CD4-positive, CD25-positive, alpha-beta regulatory T cell (primary cell): ENCODE results near the gene GET4. TPM values are rescaled to one million over a fixed set of nuclear protein-coding genes. Genes with fewer than 3 reads are reported as not detected.
"Not testable (repeated sequence)": the region's sequence is repeated elsewhere in the genome, so short reads cannot be mapped to it uniquely, and the experiment has no call there.

Experiments used
- ATAC-seq, 2 donors: fragments of 150-1000 bp; cut with Tn5 transposase; one replicate each; pipeline ENCODE4 v1.10.0; 2021; ENCODE audit warnings: low read depth in 2 of 2, moderate number of reproducible peaks in 2 of 2, moderate library complexity in 1 of 2
- DNase-seq, 3 donors: peaks; one replicate each; pipeline versions ENCODE4 v3.0.0 to v3.0.0-alpha.2; 2012 to 2022; ENCODE audit warnings: mixed read lengths in 1 of 3
- H3K27ac ChIP-seq: one replicate; pipeline ENCODE4 v1.7.0; 2013; ENCODE audit warnings: mild to moderate bottlenecking, low read length; ENCODE audit not compliant: insufficient read depth, poor library complexity, severe bottlenecking
- H3K27me3 ChIP-seq: one replicate; pipeline ENCODE4 v1.7.0; 2013; ENCODE audit warnings: low read length; ENCODE audit not compliant: control insufficient read depth, insufficient read depth
- H3K36me3 ChIP-seq: one replicate; pipeline ENCODE4 v1.7.0; 2013; ENCODE audit warnings: mild to moderate bottlenecking, low read length, moderate library complexity; ENCODE audit not compliant: control insufficient read depth, insufficient read depth
- H3K4me1 ChIP-seq: 2 replicates; pipeline ENCODE4 v1.7.0; 2013; ENCODE audit warnings: mild to moderate bottlenecking, low read length; ENCODE audit not compliant: insufficient read depth, control insufficient read depth, poor library complexity, severe bottlenecking
- H3K4me3 ChIP-seq: one replicate; pipeline ENCODE4 v1.7.0; 2013; ENCODE audit warnings: low read depth, mild to moderate bottlenecking, low read length, moderate library complexity
- H3K9me3 ChIP-seq, 2 experiments: 1 replicate in 1 of 2; 2 replicates in 1 of 2; pipeline ENCODE4 v1.7.0; 2013; ENCODE audit warnings: low read length in 2 of 2, mild to moderate bottlenecking in 1 of 2, moderate library complexity in 1 of 2; ENCODE audit not compliant: control insufficient read depth in 2 of 2
- H3K27ac Mint-ChIP-seq, 3 donors: one replicate each; pipeline ENCODE4 v1.8.0; 2020 to 2022; ENCODE audit warnings: mild to moderate bottlenecking in 3 of 3, mixed read lengths in 3 of 3, moderate library complexity in 2 of 3
- H3K27me3 Mint-ChIP-seq: one replicate; pipeline ENCODE4 v1.8.0; 2022; ENCODE audit warnings: mild to moderate bottlenecking, mixed read lengths
- H3K36me3 Mint-ChIP-seq: one replicate; pipeline ENCODE4 v1.8.0; 2020; ENCODE audit warnings: mixed read lengths
- H3K4me1 Mint-ChIP-seq, 4 donors: one replicate each; pipeline ENCODE4 v1.8.0; 2020 to 2022; ENCODE audit warnings: mixed read lengths in 4 of 4, mild to moderate bottlenecking in 1 of 4
- H3K4me3 Mint-ChIP-seq, 4 donors: one replicate each; pipeline ENCODE4 v1.8.0; 2020 to 2022; ENCODE audit warnings: mild to moderate bottlenecking in 4 of 4, mixed read lengths in 4 of 4, moderate library complexity in 3 of 4
- H3K9me3 Mint-ChIP-seq, 7 donors: one replicate each; pipeline ENCODE4 v1.8.0; 2020 to 2022; ENCODE audit warnings: mixed read lengths in 7 of 7, mild to moderate bottlenecking in 3 of 7, moderate library complexity in 2 of 7
- polyA plus RNA-seq, 4 donors: library from polyadenylated mRNA; unstranded; fragments of 300-500 nt; fragmentation: Illumina TruSeq; gene quantifications; one replicate each; pipeline ENCODE4 v1.2.3, GENCODE V29; 2021
- total RNA-seq: library from RNA; stranded (reverse); gene quantifications from one replicate; pipeline ENCODE4 v1.2.3, GENCODE V29; 2022

GET4 gene
- total and polyA plus RNA-seq, 5 donors from 2014 or later = 23.9 to 67.8 (median 28.9) TPM

DNA sequence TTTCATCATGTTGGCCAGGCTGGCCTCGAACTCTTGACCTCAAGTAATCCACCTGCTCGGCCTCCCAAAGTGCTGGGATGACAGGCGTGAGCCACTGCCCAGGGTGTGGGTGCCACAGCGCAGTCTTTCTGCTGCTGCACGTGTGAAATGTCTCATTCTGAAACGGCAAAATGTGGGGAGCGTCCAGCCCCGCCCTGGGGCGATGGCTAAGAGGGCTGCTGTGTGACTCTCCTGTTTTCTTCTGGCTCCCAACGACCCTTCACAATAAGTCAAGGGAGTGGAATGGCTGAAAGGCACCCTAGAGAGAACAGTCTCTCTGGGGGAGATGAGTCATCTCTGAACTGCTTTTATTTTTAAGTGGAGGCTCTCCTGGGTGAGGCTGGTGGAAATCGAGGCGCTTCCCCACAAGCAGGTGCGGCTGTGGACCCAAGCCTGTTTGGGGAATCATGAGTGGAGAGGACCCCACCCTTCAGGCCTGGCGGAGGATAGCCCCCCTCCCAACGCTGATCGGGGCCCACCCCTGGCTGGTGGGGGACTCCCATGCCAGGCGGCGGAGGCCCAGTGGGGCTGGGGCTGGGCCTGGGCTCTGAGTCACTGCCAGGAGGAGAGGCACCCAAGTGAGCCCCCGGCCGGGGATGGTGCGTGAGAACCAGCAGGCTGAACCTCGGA, 60.2 kb downstream of the GET4 start:
- Mint-ChIP-seq H3K36me3 (no peaks in the 10 kb centered on the region), H3K4me1 (peaks cover 4 to 7% (median 6%) of the 10 kb centered on the region in 4 donors), H3K27ac (peak overlapping the region in 2 of 3 donors; percentile 26 to 55), H3K4me3 (peak overlapping the region in 1 of 4 donors; percentile 43), H3K9me3 (peaks cover 0 to 6% (median 1%) of the 10 kb centered on the region in 7 donors), H3K27me3 (peaks cover 7% of the 10 kb centered on the region)
- no peaks in the 10 kb centered on the region for H3K36me3 ChIP-seq
- peaks cover 0 to 2% of the 10 kb centered on the region in 2 experiments for H3K9me3 ChIP-seq
- no peak overlapping the region for H3K4me3 ChIP-seq
- peak in 1 of 3 donors; percentile 73 for DNase-seq
- peaks cover 8% of the 10 kb centered on the region for H3K4me1 ChIP-seq
- H3K27me3 ChIP-seq = peaks cover 2% of the 10 kb centered on the region
- peak; percentile 27 to 41 for ATAC-seq
- no peak overlapping the region for H3K27ac ChIP-seq

DNA sequence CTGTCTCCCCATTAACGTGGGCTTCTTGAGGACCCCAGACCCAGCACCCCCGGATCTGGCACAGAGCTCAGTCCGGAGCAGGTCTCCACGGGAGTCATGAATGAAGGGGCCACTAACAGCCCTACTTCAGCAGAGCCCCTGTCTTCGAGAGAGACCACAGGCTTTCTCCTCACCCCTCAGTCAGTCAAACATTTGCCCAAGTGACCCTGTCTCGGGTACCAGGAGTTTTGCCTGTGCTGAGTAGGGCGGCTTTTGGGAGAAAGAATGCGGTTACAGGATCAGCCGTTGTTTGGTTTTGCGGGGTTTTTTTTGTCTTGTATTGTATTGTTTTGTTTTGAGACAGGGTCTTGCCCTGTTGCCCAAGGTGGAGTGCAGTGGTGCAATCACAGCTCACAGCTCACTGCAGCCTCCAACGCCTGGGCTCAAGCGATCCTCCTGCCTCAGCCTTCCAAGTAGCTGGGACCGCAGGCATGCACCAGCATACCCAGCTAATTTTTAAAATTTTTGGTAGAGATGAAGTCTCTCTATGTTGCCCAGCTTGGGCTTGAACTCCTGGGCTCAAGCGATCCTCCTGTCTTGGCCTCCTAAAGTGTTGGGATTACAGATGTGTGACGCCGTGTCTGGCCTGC, 61.6 kb downstream of the GET4 start:
- H3K4me1 ChIP-seq = peaks cover 8% of the 10 kb centered on the region
- no peak for DNase-seq
- H3K27ac ChIP-seq = no peak overlapping the region
- H3K27ac Mint-ChIP-seq = no peak overlapping the region
- H3K9me3 Mint-ChIP-seq = peaks cover 0 to 6% (median 1%) of the 10 kb centered on the region in 7 donors
- H3K36me3 ChIP-seq = no peaks in the 10 kb centered on the region
- peaks cover 11% of the 10 kb centered on the region for H3K27me3 Mint-ChIP-seq
- no peak overlapping the region for H3K4me3 ChIP-seq
- peaks cover 2% of the 10 kb centered on the region for H3K27me3 ChIP-seq
- ATAC-seq = no peak
- peaks cover 0 to 2% of the 10 kb centered on the region in 2 experiments for H3K9me3 ChIP-seq
- peaks cover 4 to 9% (median 6%) of the 10 kb centered on the region in 4 donors for H3K4me1 Mint-ChIP-seq
- no peak overlapping the region for H3K4me3 Mint-ChIP-seq
- H3K36me3 Mint-ChIP-seq = no peaks in the 10 kb centered on the region

DNA sequence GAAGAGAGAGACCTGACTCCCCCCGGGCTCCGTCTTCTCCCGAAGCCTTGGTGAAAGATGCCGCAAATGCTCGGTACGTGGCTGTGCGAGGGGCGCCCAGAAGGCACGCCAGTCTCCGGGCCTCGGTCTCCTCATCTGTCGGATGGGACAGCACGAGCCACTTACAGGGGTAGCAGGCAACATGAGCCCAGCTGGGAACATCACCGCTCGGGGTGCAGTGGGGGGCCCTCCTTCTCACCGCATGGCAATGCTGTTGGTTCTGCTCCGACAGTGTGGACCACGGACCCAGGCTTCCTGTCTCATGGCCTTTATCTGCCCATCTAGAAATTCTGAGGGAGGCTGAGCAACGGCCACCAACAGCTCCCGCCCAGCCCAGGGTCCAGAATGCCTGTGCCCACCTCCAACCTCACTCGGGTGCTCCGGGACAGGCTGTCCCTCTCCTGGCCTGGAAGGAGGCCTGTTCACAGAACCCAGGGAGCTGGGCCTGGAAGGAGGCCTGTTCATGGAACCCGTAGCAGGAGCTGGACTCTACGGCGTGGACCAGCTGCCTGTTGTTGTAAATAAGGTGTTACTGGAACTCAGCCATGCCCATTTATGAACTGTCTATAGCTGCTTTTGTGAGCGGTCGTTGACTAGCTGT, 62.3 kb downstream of the GET4 start:
- no peaks in the 10 kb centered on the region for H3K36me3 ChIP-seq
- no peak for DNase-seq
- no peak overlapping the region for H3K4me3 Mint-ChIP-seq
- peaks cover 2% of the 10 kb centered on the region for H3K27me3 ChIP-seq
- H3K9me3 Mint-ChIP-seq = peaks cover 0 to 6% (median 1%) of the 10 kb centered on the region in 7 donors
- ATAC-seq = no peak
- H3K9me3 ChIP-seq = peaks cover 0 to 2% of the 10 kb centered on the region in 2 experiments
- H3K27me3 Mint-ChIP-seq = peaks cover 11% of the 10 kb centered on the region
- H3K4me3 ChIP-seq = no peak overlapping the region
- H3K36me3 Mint-ChIP-seq = no peaks in the 10 kb centered on the region
- H3K27ac ChIP-seq = no peak overlapping the region
- H3K4me1 Mint-ChIP-seq = peaks cover 4 to 9% (median 6%) of the 10 kb centered on the region in 4 donors
- H3K27ac Mint-ChIP-seq = no peak overlapping the region
- peaks cover 8% of the 10 kb centered on the region for H3K4me1 ChIP-seq

DNA sequence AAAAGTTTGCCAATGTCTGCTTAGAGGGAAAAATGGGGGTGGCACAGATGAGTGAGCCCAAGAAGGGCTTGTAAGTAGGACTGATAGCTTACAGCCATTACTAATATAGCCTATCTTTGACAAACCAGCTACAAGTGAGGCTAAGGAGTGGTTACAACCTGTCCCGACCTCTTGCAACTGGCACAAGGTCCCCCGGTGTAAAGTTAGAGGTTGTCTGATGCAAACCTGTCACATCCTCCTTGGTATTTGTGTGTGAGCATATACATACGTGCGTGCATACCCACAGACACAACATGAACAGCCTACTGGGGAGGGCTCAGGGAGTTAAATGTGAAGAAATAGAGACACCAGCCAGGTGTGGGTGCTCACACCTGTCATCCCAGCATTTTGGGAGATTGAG, 63.5 kb downstream of the GET4 start:
- Histone ChIP-seq H3K36me3 (no peaks in the 10 kb centered on the region), H3K27ac (no peak overlapping the region), H3K4me3 (no peak overlapping the region), H3K27me3 (peaks cover 2% of the 10 kb centered on the region), H3K9me3 (peaks cover 0 to 2% of the 10 kb centered on the region in 2 experiments), H3K4me1 (peaks cover 8% of the 10 kb centered on the region)
- peaks cover 11% of the 10 kb centered on the region for H3K27me3 Mint-ChIP-seq
- DNase-seq (no peak), ATAC-seq (no peak)
- no peaks in the 10 kb centered on the region for H3K36me3 Mint-ChIP-seq
- H3K27ac Mint-ChIP-seq = no peak overlapping the region
- peaks cover 0 to 6% (median 3%) of the 10 kb centered on the region in 7 donors for H3K9me3 Mint-ChIP-seq
- peaks cover 4 to 9% (median 6%) of the 10 kb centered on the region in 4 donors for H3K4me1 Mint-ChIP-seq
- H3K4me3 Mint-ChIP-seq = no peak overlapping the region

DNA sequence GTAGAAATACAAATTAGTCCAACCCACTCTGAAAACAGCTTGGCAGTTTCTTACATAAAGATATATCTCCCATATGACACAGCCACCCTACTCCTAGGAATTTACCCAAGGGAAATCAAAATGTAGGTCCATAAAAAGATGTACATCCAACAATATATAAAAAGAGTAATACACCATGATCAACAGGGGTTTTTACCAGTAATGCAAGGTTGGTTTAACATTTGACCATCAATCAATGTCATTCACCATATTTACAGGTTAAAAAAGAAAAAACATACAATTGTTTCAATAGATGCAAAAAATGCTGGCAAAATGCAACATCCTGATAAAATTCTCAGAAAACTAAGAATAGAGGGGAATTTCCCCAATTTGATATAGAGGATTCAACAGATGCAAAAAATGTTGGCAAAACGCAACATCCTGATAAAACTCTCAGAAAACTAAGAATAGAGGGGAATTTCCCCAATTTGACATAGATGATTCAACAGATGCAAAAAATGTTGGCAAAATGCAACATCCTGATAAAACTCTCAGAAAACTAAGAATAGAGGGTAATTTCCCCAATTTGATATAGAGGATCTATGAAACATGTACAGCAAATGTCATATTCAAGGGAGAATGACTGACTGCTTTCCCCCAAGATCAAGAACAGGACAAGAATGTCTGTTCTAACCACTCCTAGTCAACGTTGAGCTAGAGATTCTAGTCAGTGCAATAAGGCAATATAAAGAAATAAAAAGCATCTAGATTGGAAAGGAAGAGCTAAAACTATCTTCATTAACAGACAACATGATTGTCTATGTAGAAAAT, 64.5 kb downstream of the GET4 start:
- peaks cover 11% of the 10 kb centered on the region for H3K27me3 Mint-ChIP-seq
- H3K27me3 ChIP-seq = peaks cover 2% of the 10 kb centered on the region
- H3K27ac Mint-ChIP-seq = peak overlapping the region in 1 of 3 donors; percentile 89
- H3K4me3 Mint-ChIP-seq = no peak overlapping the region
- peaks cover 8% of the 10 kb centered on the region for H3K4me1 ChIP-seq
- no peak overlapping the region for H3K27ac ChIP-seq
- no peaks in the 10 kb centered on the region for H3K36me3 Mint-ChIP-seq
- no peaks in the 10 kb centered on the region for H3K36me3 ChIP-seq
- H3K4me1 Mint-ChIP-seq = peaks cover 4 to 9% (median 6%) of the 10 kb centered on the region in 4 donors
- H3K4me3 ChIP-seq = no peak overlapping the region
- ATAC-seq (no peak), DNase-seq (no peak)
- H3K9me3 Mint-ChIP-seq = peaks cover 0 to 6% (median 3%) of the 10 kb centered on the region in 7 donors
- H3K9me3 ChIP-seq = peaks cover 0 to 2% of the 10 kb centered on the region in 2 experiments

DNA sequence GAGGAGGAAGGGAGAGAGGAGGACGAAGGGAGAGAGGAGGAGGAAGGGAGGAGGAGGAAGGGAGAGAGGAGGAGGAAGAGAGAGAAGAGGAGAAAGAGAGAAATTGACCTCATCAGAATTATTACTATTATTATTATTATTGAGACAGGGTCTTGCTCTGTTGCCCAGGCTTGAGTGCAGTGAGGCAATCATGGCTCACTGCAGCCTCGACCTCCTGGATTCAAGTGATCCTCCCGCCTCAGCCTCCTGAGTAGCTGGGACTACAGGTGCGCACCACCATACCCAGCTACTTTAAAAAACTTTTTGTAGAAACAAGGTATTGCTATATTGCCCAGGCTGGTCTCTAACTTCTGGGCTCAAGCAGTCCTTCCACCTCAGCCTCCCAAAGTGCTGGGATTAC, 67.4 kb downstream of the GET4 start:
- not testable (repeated sequence) for H3K27ac ChIP-seq, H3K27me3 ChIP-seq, H3K4me3 ChIP-seq, H3K27ac Mint-ChIP-seq, DNase-seq, H3K36me3 ChIP-seq, H3K4me3 Mint-ChIP-seq, H3K9me3 Mint-ChIP-seq, H3K4me1 Mint-ChIP-seq, H3K9me3 ChIP-seq, H3K36me3 Mint-ChIP-seq, H3K4me1 ChIP-seq, ATAC-seq
- peaks cover 15% of the 10 kb centered on the region for H3K27me3 Mint-ChIP-seq

DNA sequence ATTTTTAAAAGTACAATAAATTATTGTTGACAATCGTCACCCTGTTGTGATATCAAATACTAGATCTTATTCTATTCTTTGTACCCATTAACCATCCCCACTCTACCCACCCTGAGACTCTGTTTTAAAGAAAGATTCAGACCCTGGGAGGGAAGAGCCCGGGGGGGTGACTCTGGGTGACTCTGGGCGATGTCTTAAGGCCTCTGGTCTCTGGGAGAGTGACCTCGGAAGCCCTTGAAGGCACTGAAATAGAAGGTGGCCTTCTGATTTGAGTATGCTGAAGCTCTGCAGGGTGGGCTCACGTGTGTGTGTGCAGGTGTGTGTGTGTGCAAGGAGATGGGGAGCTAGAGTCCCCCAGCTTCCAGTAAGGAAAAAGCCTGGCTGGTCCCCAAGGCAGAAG, 68.4 kb downstream of the GET4 start:
- Histone ChIP-seq H3K4me3 (no peak overlapping the region), H3K9me3 (peaks cover 0 to 2% of the 10 kb centered on the region in 2 experiments), H3K36me3 (no peaks in the 10 kb centered on the region), H3K27me3 (peaks cover 2% of the 10 kb centered on the region), H3K27ac (no peak overlapping the region), H3K4me1 (no peaks in the 10 kb centered on the region)
- no peak overlapping the region for H3K4me3 Mint-ChIP-seq
- peaks cover 0 to 6% (median 3%) of the 10 kb centered on the region in 7 donors for H3K9me3 Mint-ChIP-seq
- H3K36me3 Mint-ChIP-seq = no peaks in the 10 kb centered on the region
- H3K27ac Mint-ChIP-seq = no peak overlapping the region
- H3K27me3 Mint-ChIP-seq = peaks cover 15% of the 10 kb centered on the region
- ATAC-seq (no peak), DNase-seq (no peak)
- H3K4me1 Mint-ChIP-seq = peaks cover 0 to 9% (median 4%) of the 10 kb centered on the region in 4 donors
